Ascending aorta (tissue), 2 donors: Measurements from ENCODE around the gene PRPF6. TPM values are rescaled to one million over a fixed set of nuclear protein-coding genes. Genes with fewer than 3 reads are reported as not detected.
"Not testable (repeated sequence)": the region's sequence is repeated elsewhere in the genome, so short reads cannot be mapped to it uniquely, and the experiment has no call there.

Experiments used
- DNase-seq, 2 donors: peaks; one replicate each; pipeline ENCODE4 v3.0.0-alpha.2; 2019; ENCODE audit warnings: low spot score in 2 of 2
- H3K27ac ChIP-seq, 2 donors: fragments of 200-600 bp; sonication (generic); one replicate each; pipeline ENCODE4 v1.5.1; 2016 to 2017; ENCODE audit warnings: mild to moderate bottlenecking in 1 of 2
- H3K27me3 ChIP-seq: fragments of 200-600 bp; sonication (generic); one replicate; pipeline ENCODE4 v1.5.1; 2017
- H3K36me3 ChIP-seq, 2 donors: fragments of 200-600 bp; sonication (generic); one replicate each; pipeline ENCODE4 v1.5.1; 2016
- H3K4me1 ChIP-seq, 2 donors: fragments of 200-600 bp; sonication (generic); one replicate each; pipeline ENCODE4 v1.5.1; 2016 to 2017; ENCODE audit warnings: mild to moderate bottlenecking in 1 of 2
- H3K4me3 ChIP-seq, 2 donors: fragments of 200-600 bp; sonication (generic); one replicate each; pipeline ENCODE4 v1.5.1; 2016 to 2017; ENCODE audit warnings: mild to moderate bottlenecking in 1 of 2
- H3K9me3 ChIP-seq, 2 donors: fragments of 200-600 bp; sonication (generic); one replicate each; pipeline ENCODE4 v1.5.1; 2016
- CTCF ChIP-seq, 3 experiments: fragments of 200-600 bp in 2 of 3; fragments of 450-650 bp in 1 of 3; sonication (generic) in 2 of 3; IDR thresholded peaks; one replicate each; pipeline ENCODE4 v1.5.1; 2016 to 2019; ENCODE audit warnings: antibody characterized with exemption in 3 of 3, mild to moderate bottlenecking in 1 of 3, moderate library complexity in 1 of 3
- intact Hi-C: fragments of 100-400 bp; cut with DNase I; formaldehyde crosslinking; loops from one replicate; pipeline ENCODE4 v1.15.1; 2023
- total RNA-seq: library from RNA; depleted of rRNA; stranded (reverse); fragments of >200 nt; gene quantifications from one replicate; pipeline ENCODE4 v1.1.0, GENCODE V29; 2016

Gene PRPF6
- total RNA-seq, 1 donor from 2014 or later = 33.5 TPM

- Histone ChIP-seq H3K36me3 (peaks cover 0 to 29% of the 10 kb centered on the region in 2 donors), H3K4me3 (peak overlapping the region in 1 of 2 donors; percentile 74), H3K4me1 (peaks cover 7 to 29% of the 10 kb centered on the region in 2 donors), H3K9me3 (no peaks in the 10 kb centered on the region), H3K27ac (peak overlapping the region; percentile 43 to 63), H3K27me3 (no peaks in the 10 kb centered on the region)
- DNase-seq = no peak
- no peak for TF ChIP-seq CTCF (IDR thresholded peaks at IDR 0.05)
- intact Hi-C loops = loop anchor here (2.0 to 5.0 kb wide), 3 partner anchors 63 to 436 kb away; partner anchors contain the start of genes DNAJC5, PPDPF and TCEA2
Observed at GRCh38 chr20:63957690-63958441, 23.1 kb upstream of the PRPF6 start.

GRCh38 chr20:63958471-63958870 lies 22.5 kb upstream of the PRPF6 start:
- Histone ChIP-seq H3K9me3 (no peaks in the 10 kb centered on the region), H3K27ac (no peak overlapping the region), H3K36me3 (peaks cover 5 to 35% of the 10 kb centered on the region in 2 donors), H3K4me1 (peaks cover 7 to 29% of the 10 kb centered on the region in 2 donors), H3K4me3 (no peak overlapping the region), H3K27me3 (no peaks in the 10 kb centered on the region)
- no peak for TF ChIP-seq CTCF (IDR thresholded peaks at IDR 0.05)
- intact Hi-C loops = loop anchor here (5.0 kb wide), 1 partner anchor 436 kb away; the partner anchor contains the start of gene PPDPF
- DNase-seq = no peak

- H3K4me3 ChIP-seq = no peak overlapping the region
- no peak for TF ChIP-seq CTCF (IDR thresholded peaks at IDR 0.05)
- peaks cover 7 to 22% of the 10 kb centered on the region in 2 donors for H3K4me1 ChIP-seq
- no peaks in the 10 kb centered on the region for H3K9me3 ChIP-seq
- no peak overlapping the region for H3K27ac ChIP-seq
- intact Hi-C loops = loop anchor here (5.0 kb wide), 1 partner anchor 437 kb away; the partner anchor contains the start of gene PPDPF
- DNase-seq = no peak
- H3K27me3 ChIP-seq = no peaks in the 10 kb centered on the region
- H3K36me3 ChIP-seq = peaks cover 10 to 41% of the 10 kb centered on the region in 2 donors
Observed at GRCh38 chr20:63958964-63959698, 21.8 kb upstream of the PRPF6 start.

- no peak for TF ChIP-seq CTCF (IDR thresholded peaks at IDR 0.05)
- H3K4me3 ChIP-seq = no peak overlapping the region
- H3K9me3 ChIP-seq = no peaks in the 10 kb centered on the region
- DNase-seq = no peak
- peaks cover 6 to 17% of the 10 kb centered on the region in 2 donors for H3K4me1 ChIP-seq
- no peaks in the 10 kb centered on the region for H3K27me3 ChIP-seq
- peaks cover 10 to 41% of the 10 kb centered on the region in 2 donors for H3K36me3 ChIP-seq
- H3K27ac ChIP-seq = no peak overlapping the region
- intact Hi-C loops = loop anchor here (5.0 kb wide), 1 partner anchor 437 kb away; the partner anchor contains the start of gene PPDPF
Observed at GRCh38 chr20:63959699-63960075, 21.2 kb upstream of the PRPF6 start.

GRCh38 chr20:63960654-63961621 lies 20.0 kb upstream of the PRPF6 start:
- intact Hi-C loops = not testable (repeated sequence)

More at GRCh38 chr20:63960654-63961621, 20.0 kb upstream of the PRPF6 start:
- H3K27me3 ChIP-seq, H3K27ac ChIP-seq, H3K9me3 ChIP-seq, H3K4me3 ChIP-seq, DNase-seq: not testable (repeated sequence)
- H3K4me1 ChIP-seq = peaks cover 4 to 12% of the 10 kb centered on the region in 2 donors
- peaks cover 10 to 41% of the 10 kb centered on the region in 2 donors for H3K36me3 ChIP-seq
